ENCODE data around the gene TMEM147. TPM values are rescaled to one million over a fixed set of nuclear protein-coding genes. Genes with fewer than 3 reads are reported as not detected.

Gene TMEM147
- total RNA-seq, 1 donor from 2014 or later, result 104 TPM

DNA sequence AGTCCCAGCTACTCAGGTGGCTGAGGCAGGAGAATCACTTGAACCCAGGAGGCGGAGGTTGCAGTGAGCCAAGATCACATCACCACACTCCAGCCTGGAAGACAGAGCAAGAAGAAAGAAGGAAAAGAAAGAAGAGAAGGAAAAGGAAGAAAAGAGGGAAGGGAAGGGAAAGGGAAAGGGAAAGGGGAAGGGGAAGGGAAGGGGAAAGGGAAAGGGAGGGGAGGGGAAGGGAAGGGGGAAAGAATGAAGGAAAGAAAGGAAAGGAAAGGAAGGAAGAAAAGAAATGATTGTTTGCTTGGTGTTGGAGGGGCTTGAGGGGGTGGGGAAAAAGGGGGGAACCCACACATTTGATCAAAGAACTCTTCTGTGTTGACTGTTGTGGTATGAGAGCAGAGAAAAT, 50.5 kb downstream of the TMEM147 start:
- TF ChIP-seq, protein P1, sequence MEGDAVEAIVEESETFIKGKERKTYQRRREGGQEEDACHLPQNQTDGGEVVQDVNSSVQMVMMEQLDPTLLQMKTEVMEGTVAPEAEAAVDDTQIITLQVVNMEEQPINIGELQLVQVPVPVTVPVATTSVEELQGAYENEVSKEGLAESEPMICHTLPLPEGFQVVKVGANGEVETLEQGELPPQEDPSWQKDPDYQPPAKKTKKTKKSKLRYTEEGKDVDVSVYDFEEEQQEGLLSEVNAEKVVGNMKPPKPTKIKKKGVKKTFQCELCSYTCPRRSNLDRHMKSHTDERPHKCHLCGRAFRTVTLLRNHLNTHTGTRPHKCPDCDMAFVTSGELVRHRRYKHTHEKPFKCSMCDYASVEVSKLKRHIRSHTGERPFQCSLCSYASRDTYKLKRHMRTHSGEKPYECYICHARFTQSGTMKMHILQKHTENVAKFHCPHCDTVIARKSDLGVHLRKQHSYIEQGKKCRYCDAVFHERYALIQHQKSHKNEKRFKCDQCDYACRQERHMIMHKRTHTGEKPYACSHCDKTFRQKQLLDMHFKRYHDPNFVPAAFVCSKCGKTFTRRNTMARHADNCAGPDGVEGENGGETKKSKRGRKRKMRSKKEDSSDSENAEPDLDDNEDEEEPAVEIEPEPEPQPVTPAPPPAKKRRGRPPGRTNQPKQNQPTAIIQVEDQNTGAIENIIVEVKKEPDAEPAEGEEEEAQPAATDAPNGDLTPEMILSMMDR (conservative IDR thresholded peaks at IDR 0.05), result no peak
- no peak overlapping the region for H3K27ac Mint-ChIP-seq

DNA sequence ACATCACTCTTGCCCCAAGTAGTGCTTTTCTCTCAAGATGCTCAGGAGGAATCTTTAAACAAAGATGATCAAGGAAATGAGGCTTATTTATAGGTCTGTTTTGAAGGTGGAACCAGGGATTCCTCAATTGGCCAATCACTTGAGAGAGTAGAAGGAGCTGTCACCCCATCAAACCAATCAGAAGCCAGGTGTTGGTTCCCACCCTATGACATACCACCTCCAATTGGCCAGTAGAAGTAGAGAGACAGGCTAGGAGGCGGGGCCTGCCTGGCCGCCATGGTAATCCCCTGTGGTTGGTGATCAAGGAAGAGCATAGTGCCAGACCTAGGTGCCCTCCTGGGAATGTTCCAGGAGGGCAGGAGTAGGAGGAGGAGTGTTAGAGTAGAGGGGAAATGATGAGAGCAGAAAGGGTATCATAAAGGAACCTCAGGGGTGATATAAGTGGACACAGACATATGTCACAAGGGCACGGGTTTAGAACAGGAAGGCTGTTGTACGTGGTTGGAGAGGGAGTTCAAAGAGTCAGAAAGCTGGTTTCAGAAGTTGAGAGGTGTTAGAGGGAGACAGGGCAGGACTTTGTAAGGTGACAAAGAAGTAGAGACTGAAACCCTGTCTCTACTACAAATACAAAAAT, 51.1 kb downstream of the TMEM147 start:
- no peak overlapping the region for H3K4me3 Mint-ChIP-seq
- no peaks in the 10 kb centered on the region for H3K4me1 Mint-ChIP-seq (ENCODE audit: unreplicated experiment)
- DNase-seq (ENCODE audit: extremely low spot score, unreplicated experiment), result no peak
- TF ChIP-seq, protein P1 (conservative IDR thresholded peaks at IDR 0.05), result no peak
- peaks cover 30% of the 10 kb centered on the region for H3K27me3 Mint-ChIP-seq
- no peaks in the 10 kb centered on the region for H3K36me3 Mint-ChIP-seq
- no peaks in the 10 kb centered on the region for H3K9me3 Mint-ChIP-seq
- no peak overlapping the region for H3K27ac Mint-ChIP-seq

More for the DNA sequence above, 50.5 kb downstream of the TMEM147 start:
- Mint-ChIP-seq H3K4me3 (no peak overlapping the region), H3K4me1 (ENCODE audit: unreplicated experiment) (no peaks in the 10 kb centered on the region), H3K9me3 (no peaks in the 10 kb centered on the region), H3K27me3 (peaks cover 26% of the 10 kb centered on the region), H3K36me3 (no peaks in the 10 kb centered on the region)
- DNase-seq (ENCODE audit: extremely low spot score, unreplicated experiment), result no peak

Other genes starting within 250 kb of the TMEM147 start
- 0.92 and 2.1 TPM in 2 replicates for gene CD22, start 216.4 kb upstream of the TMEM147 start, total RNA-seq (ENCODE audit: low replicate concordance)
- gene FFAR1, start 197.7 kb upstream of the TMEM147 start, total RNA-seq (ENCODE audit: low replicate concordance), result 2.1 and 2.7 TPM in 2 replicates
- 0.34 and 0.45 TPM in 2 replicates for gene FFAR3, start 187.2 kb upstream of the TMEM147 start, total RNA-seq (ENCODE audit: low replicate concordance)
- gene GPR42, start 174.6 kb upstream of the TMEM147 start, total RNA-seq (ENCODE audit: low replicate concordance), result not detected in 2 replicates
- 1.1 and 2.2 TPM in 2 replicates for gene FFAR2, start 97.4 kb upstream of the TMEM147 start, total RNA-seq (ENCODE audit: low replicate concordance)
- gene KRTDAP, start 55.2 kb upstream of the TMEM147 start, total RNA-seq (ENCODE audit: low replicate concordance), result 0.80 and 2.0 TPM in 2 replicates
- 70.9 and 141 TPM in 2 replicates for gene DMKN, start 32.0 kb upstream of the TMEM147 start, total RNA-seq (ENCODE audit: low replicate concordance)
- 0.53 TPM in 1 of 2 replicates, not detected in the other for gene SBSN, start 17.3 kb upstream of the TMEM147 start, total RNA-seq (ENCODE audit: low replicate concordance)
- gene GAPDHS, start 12.2 kb upstream of the TMEM147 start, total RNA-seq (ENCODE audit: low replicate concordance), result not detected in 2 replicates
- 1.3 and 16.8 TPM in 2 replicates for gene ATP4A, start 18.0 kb downstream of the TMEM147 start, total RNA-seq (ENCODE audit: low replicate concordance)
- not detected in 2 replicates for gene PMIS2, start 40.5 kb downstream of the TMEM147 start, total RNA-seq (ENCODE audit: low replicate concordance)
- gene HAUS5, start 67.1 kb downstream of the TMEM147 start, total RNA-seq (ENCODE audit: low replicate concordance), result 19.5 and 42.6 TPM in 2 replicates
- 79.6 and 84.9 TPM in 2 replicates for gene RBM42, start 83.4 kb downstream of the TMEM147 start, total RNA-seq (ENCODE audit: low replicate concordance)
- gene ETV2, start 96.1 kb downstream of the TMEM147 start, total RNA-seq (ENCODE audit: low replicate concordance), result 1.1 TPM in 2 replicates
- 408 and 544 TPM in 2 replicates for gene COX6B1, start 102.7 kb downstream of the TMEM147 start, total RNA-seq (ENCODE audit: low replicate concordance)
- 4.4 and 5.1 TPM in 2 replicates for gene UPK1A, start 120.9 kb downstream of the TMEM147 start, total RNA-seq (ENCODE audit: low replicate concordance)
- not detected in 2 replicates for gene ZBTB32, start 158.9 kb downstream of the TMEM147 start, total RNA-seq (ENCODE audit: low replicate concordance)
- 52.3 and 55.4 TPM in 2 replicates for gene KMT2B, start 172.4 kb downstream of the TMEM147 start, total RNA-seq (ENCODE audit: low replicate concordance)
- 1.5 and 3.8 TPM in 2 replicates for gene IGFLR1, start 196.8 kb downstream of the TMEM147 start, total RNA-seq (ENCODE audit: low replicate concordance)
- gene U2AF1L4, start 199.8 kb downstream of the TMEM147 start, total RNA-seq (ENCODE audit: low replicate concordance), result 22.2 and 25.4 TPM in 2 replicates
- 74.2 and 85.4 TPM in 2 replicates for gene PSENEN, start 200.0 kb downstream of the TMEM147 start, total RNA-seq (ENCODE audit: low replicate concordance)
- 15.5 and 17.9 TPM in 2 replicates for gene LIN37, start 202.9 kb downstream of the TMEM147 start, total RNA-seq (ENCODE audit: low replicate concordance)
- gene HSPB6, start 211.4 kb downstream of the TMEM147 start, total RNA-seq (ENCODE audit: low replicate concordance), result 0.43 and 0.60 TPM in 2 replicates
- gene PROSER3, start 212.6 kb downstream of the TMEM147 start, total RNA-seq (ENCODE audit: low replicate concordance), result 34.6 and 48.0 TPM in 2 replicates
- 16.3 and 71.8 TPM in 2 replicates for gene ARHGAP33, start 229.9 kb downstream of the TMEM147 start, total RNA-seq (ENCODE audit: low replicate concordance)